HG03565 (cell line): ENCODE measurements around the gene ADGRG2.

Experiments
- ATAC-seq: cut with Tn5 transposase; IDR thresholded peaks from one replicate; pipeline ENCODE4 v1.9.1; 2021; ENCODE audit warnings: mild to moderate bottlenecking, moderate library complexity; ENCODE audit not compliant: unreplicated experiment

ADGRG2 gene

DNA sequence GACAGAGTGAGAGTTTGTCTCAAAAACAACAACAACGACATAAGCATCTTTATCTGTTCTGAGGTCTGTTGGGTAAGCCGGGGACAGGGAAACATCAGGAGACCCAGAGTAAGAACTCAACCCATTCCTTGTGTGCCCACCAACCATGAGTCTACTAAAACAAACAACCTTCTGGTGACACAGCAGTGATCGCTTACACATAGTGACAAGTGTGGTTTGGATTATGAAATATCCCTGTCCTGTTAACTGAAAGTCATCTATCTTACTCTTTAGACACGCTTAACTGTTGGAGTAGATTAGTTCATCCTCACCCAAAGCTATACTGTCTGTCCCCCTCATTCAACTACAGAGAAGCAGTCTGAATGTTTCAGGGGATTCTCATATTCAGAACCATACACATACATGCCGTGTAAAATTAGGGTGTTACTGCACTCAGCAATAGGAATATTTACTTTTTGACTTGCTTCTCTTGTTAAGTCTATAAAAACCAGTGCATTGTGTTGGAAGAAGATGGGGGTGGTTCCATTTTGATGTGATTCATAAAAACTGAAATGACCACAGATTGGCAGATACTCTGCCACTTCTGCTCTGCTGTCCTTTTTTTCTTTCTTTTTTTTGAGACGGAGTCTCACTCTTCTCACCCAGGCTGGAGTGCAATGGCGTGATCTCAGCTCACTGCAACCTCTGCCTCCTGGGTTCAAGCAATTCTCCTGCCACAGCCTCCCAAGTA lies 165.8 kb downstream of the ADGRG2 start:
- no peak for ATAC-seq

DNA sequence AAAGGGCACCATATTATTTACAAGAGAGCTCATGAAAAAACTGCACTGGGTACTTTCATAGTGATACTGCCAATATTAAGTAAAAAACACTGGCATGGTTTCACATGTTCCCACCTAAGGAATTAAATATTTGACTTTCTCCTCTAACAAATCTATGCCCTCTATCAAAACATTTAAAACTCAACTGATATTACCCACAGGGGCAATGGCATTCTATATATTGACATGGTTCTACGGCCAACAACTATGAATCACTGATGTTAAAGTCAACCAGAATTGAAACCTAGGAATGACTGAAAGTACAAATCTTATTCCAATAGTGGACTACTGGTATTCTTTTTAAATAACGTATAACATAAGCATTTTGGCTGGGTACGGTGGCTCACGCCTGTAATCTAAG lies 166.6 kb downstream of the ADGRG2 start:
- ATAC-seq: no peak

DNA sequence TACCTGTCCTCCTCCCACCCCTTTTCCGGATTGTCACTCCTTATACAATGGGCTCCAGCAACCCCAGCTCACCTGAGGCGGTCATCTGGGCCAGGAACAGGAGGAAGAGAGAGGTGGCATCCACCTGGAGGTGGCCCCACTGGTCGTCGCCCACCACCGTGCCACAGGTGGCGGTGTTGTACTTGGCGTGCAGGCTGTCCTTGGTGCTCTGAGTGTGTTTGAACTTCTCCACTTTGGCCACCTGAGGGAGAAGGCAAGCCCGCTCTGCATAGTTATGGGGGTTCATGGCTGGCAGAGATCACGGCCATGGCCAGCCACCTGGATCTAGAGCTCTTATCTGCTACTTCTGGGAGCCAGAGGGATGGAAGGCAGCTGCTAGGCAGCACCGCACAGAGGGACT lies 171.2 kb downstream of the ADGRG2 start:
- ATAC-seq: no peak

DNA sequence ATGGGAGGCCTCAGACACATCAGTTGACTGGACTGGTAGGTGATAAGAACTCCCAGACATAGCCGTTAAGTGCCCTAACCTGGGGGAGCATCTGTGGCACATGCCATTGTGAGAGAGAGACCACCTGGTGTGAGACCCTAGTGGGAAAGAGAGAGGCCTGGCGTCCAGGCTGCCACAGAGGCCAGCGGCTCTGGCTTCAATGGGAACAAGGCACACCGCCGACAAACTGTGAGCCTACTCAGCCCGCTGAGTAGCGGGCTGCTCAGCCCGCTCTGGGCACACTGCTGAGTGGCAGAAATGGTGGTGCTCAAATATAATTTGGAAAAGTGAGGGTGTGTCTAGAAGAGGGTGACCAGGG lies 172.3 kb downstream of the ADGRG2 start:
- no peak for ATAC-seq

DNA sequence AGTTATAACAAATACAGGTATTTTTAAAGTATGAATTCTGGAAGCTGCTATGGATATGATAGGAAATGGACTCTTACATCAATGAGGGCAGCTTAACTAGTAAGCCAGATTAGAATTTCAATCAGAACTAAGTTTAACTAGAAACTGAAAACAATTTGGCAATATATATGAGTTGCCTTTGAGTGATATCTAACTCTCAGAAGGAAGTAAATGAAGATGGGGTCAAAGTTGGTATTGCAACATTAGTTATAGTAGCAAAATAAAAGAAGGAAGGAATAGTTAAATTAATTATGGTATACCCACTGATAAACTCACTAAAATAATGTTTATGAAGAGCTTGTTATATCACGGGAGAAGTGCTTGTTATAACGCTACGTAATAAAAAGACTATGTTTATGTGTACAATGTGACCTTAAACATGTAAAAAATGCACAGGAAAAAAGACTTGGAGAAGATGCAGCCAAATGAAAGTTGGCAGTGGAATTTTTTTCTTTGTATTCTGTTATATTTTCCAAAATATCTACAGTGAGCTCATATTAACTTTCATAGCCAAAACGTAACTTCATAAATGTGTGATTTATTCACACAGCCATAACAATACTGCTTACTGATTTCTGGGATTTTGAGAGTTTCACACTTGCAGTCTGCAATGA lies 172.9 kb downstream of the ADGRG2 start:
- ATAC-seq: no peak

DNA sequence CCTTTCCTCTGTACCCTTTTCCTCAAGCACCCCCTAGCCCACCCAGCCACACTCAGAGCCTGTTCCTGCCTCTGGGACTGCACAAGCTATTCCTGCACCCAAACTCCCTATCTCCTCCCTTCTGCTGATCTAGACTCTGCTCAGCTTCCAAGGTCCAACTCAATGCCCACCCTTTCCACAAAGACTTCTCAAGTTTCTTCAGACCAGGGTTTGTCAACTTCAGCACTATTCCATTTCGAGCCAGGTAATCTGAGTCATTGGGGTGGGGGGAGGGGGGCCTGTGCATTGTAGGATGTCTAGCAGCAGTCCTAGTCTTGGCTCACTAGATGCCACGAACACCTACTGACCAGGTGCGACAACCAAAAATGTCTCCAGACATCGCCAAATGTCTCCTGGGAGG lies 175.7 kb downstream of the ADGRG2 start:
- ATAC-seq: no peak

DNA sequence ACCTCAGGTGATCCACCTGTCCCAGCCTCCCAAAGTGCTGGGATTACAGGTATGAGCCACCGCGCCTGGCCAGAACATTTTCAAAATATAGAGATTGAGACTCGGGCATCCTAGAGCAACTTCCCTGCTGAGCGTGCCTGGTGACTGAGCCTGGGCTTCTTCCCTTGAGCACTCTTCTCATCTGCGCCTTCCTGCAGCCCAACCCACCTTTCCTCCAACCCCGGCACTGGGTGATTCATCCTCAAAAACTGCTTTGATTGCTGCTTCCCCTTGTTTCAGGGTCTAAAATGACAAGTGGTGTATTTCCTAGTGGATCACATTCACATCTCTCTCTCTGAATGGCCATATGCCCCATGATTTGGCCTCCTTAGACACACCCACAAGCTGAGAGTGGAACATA lies 176.1 kb downstream of the ADGRG2 start:
- ATAC-seq: no peak

DNA sequence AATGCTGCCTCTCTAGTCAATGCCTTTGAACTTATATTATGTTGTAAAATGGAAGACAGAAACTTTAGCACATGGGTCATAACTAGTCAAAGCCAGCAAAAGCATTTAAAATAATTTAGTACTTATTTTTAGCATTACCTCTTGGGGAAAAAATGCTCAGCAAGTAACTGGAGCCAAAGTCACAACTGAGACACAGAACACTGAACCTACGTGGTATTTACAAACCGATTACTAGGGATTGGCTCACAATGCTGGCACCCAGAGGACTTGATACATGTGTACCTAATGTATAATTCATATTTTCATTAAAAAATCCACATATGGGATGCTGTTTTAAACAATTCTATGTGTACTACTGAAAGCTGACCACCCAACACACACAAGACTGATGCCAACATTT lies 176.8 kb downstream of the ADGRG2 start:
- ATAC-seq: no peak

DNA sequence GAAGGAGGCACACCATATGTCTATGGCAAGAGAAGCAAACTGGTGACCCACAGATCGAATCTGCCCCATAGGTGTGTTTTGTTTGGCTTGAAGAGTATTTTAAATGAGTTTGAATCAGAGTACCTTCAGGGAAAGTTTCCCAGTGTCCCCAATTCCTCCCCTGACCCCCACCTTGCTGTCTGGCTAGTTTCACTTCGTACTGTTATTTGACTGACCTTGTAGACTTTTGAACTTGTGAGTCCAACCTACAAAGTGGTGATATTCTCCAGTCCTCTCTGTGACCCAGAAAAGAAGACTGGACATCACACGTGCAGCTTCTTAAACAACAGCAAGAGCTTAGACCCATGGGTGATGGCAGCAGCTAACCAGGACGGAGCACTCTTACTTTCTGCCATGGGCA lies 177.8 kb downstream of the ADGRG2 start:
- ATAC-seq: no peak

DNA sequence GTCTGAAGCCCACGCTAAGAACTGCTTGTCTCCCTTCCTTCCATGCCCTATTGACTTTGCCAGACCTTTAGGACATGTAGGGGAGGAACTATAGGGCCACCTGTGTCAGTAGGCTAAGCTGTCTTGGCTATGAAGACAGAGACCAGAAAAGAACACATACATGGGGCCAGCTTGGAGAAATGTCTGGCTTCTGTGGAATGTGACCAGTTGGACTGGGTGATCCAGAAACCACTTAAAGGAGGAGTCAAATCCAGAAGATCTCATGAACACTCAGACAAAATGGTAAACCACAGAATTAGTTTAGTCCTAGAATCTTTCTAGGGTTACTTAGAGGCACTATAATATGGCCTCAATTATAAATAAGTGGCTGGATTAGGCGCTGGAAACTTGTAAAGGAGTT lies 180.4 kb downstream of the ADGRG2 start:
- no peak for ATAC-seq
